Small intestine (tissue), 7 donors: Measurements from ENCODE around the gene OR2H2. TPM values are rescaled to one million over a fixed set of nuclear protein-coding genes. Genes with fewer than 3 reads are reported as not detected.

Experiments
- DNase-seq, 2 donors: peaks; one replicate each; pipeline versions ENCODE4 v3.0.0 to v3.0.0-alpha.2; 2013
- FAIRE-seq: peaks from 2 replicates; lab custom pipeline; 2012; peaks lifted over from hg19 to GRCh38; lab: Jason Lieb, UNC
- H3K27ac ChIP-seq, 3 donors: one replicate each; pipeline ENCODE4 v1.5.1; 2013; ENCODE audit warnings: low read length in 2 of 3, mild to moderate bottlenecking in 2 of 3, control low read depth in 1 of 3, inconsistent platforms in 1 of 3, low read depth in 1 of 3, moderate library complexity in 1 of 3
- H3K27me3 ChIP-seq, 3 donors: one replicate each; pipeline ENCODE4 v1.6.1; 2013; ENCODE audit warnings: low read length in 3 of 3, inconsistent platforms in 1 of 3; ENCODE audit not compliant: control insufficient read depth in 3 of 3, insufficient read depth in 3 of 3
- H3K36me3 ChIP-seq, 3 donors: one replicate each; pipeline ENCODE4 v1.6.1; 2013; ENCODE audit warnings: low read length in 3 of 3, inconsistent platforms in 1 of 3, low read depth in 1 of 3, mild to moderate bottlenecking in 1 of 3, moderate library complexity in 1 of 3; ENCODE audit not compliant: control insufficient read depth in 3 of 3, insufficient read depth in 2 of 3
- H3K4me1 ChIP-seq, 3 donors: one replicate each; pipeline ENCODE4 v1.6.1; 2013; ENCODE audit warnings: low read length in 2 of 3, inconsistent platforms in 1 of 3, low read depth in 1 of 3, mild to moderate bottlenecking in 1 of 3, moderate library complexity in 1 of 3; ENCODE audit not compliant: control insufficient read depth in 3 of 3, insufficient read depth in 2 of 3
- H3K4me3 ChIP-seq, 3 donors: one replicate each; pipeline ENCODE4 v1.5.1; 2013; ENCODE audit warnings: low read length in 3 of 3, control low read depth in 1 of 3, inconsistent platforms in 1 of 3, low read depth in 1 of 3, mild to moderate bottlenecking in 1 of 3, moderate library complexity in 1 of 3
- H3K9me3 ChIP-seq, 2 donors: one replicate each; pipeline ENCODE4 v1.6.1; 2013; ENCODE audit warnings: low read depth in 1 of 2, low read length in 1 of 2; ENCODE audit not compliant: control insufficient read depth in 2 of 2, insufficient read depth in 1 of 2
- WGBS, 3 donors: extraction: QIAGEN DNeasy Blood & Tissue Kit; methylation state at CpG; one replicate each; pipeline ENCODE4 v1.1.7; 2013; 5-methylcytosine and 5-hydroxymethylcytosine counted together
- polyA plus RNA-seq, 4 donors: library from polyadenylated mRNA; stranded (reverse) in 3 of 4; unstranded in 1 of 4; fragments of 200-250 nt in 3 of 4; fragments of 120-200 nt in 1 of 4; gene quantifications; one replicate each; pipeline versions ENCODE4 v1.2.1 to v1.2.3, GENCODE V29; 2013
- donor health status: healthy with polysubstance abuse.
- donor health status: control.
- donor health status: control.
- donor health status: Bipolar disorder and iron deficiency.
- donor health status: healthy.

OR2H2 gene
- polyA plus RNA-seq, 4 donors: not detected

DNA sequence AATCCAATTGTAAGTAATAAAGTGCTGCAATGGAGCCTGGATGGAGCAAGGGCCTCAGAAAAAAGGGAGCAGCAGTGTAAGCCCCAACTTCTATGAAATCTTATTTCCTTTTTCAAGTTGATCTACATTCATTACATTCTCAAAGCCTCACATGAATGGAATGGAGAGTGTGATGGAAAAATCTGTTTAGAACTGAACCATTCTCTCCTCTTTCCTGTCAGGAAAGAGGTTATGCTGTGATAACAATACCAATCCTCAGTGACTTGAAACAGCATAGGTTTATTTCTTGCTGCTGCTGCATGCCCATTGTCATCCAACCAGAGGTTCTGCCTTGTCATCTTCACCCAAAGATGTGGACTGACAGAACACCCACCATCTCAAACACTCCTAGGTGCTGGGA is 8.9 kb upstream of the OR2H2 start:
- Histone ChIP-seq H3K9me3 (no peaks in the 10 kb centered on the region), H3K27ac (no peak overlapping the region), H3K36me3 (no peaks in the 10 kb centered on the region), H3K4me3 (no peak overlapping the region), H3K4me1 (no peaks in the 10 kb centered on the region), H3K27me3 (peaks cover 0 to 5% (median 0%) of the 10 kb centered on the region in 3 donors)
- FAIRE-seq (no peak), DNase-seq (no peak)

DNA sequence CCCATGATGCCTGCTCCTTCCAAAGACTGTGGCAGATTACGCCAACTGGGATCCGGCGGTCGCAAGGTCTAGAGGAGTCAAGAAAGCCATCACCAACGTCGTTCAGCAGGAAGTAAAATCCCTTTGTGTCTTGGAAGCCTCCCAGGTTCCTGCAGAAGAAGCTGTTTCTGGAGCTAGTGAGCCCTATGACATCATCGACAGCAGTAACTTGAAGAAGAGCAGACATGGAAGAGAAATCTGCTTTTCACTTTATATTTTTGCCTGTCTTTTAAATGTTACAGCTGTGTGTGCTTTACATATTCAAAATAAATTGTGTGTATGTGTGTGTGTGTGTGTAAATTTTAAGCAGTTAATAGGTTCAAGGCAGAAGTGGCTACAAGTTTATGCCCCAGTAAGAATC is 7.4 kb upstream of the OR2H2 start:
- H3K9me3 ChIP-seq: no peaks in the 10 kb centered on the region
- no peak overlapping the region for H3K4me3 ChIP-seq
- DNase-seq: no peak
- 64 to 80% (median 68%) methylated on average over 7 of the region's 7 CpGs for WGBS, 3 donors
- FAIRE-seq: no peak
- peaks cover 0 to 5% (median 0%) of the 10 kb centered on the region in 3 donors for H3K27me3 ChIP-seq
- H3K4me1 ChIP-seq: no peaks in the 10 kb centered on the region
- no peak overlapping the region for H3K27ac ChIP-seq
- no peaks in the 10 kb centered on the region for H3K36me3 ChIP-seq

DNA sequence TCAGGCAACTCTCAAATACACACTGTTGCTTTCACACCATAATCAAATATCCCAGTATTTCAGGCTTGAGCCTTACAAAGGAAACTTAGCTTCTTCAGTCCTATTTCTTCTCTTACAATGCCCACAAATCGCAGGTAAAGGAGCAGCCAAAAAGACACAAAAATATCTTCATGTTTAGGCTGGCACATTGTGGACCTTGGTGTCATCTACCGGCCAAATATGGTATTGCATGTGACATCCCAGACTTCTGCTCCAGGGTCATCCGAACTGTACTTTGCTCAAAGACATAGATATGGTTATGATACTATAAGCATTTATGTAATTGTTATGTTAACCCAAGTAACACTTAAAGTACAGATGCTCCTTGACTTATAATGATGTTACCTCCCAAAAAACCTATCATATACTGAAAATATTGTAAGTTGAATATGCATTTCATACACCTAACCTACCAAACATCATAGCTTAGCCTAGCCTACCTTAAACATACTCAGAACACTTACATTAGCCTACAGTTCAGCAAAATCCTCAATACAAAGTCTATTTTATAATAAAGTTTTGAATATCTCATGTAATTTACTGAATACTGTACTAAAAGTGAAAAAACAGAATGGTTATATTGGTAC is 4.6 kb downstream of the OR2H2 start:
- no peaks in the 10 kb centered on the region for H3K36me3 ChIP-seq
- H3K27me3 ChIP-seq: peaks cover 0 to 6% (median 4%) of the 10 kb centered on the region in 3 donors
- no peaks in the 10 kb centered on the region for H3K4me1 ChIP-seq
- H3K4me3 ChIP-seq: no peak overlapping the region
- 2 to 5% (median 4%) methylated on average over 3 of the region's 3 CpGs for WGBS, 3 donors
- FAIRE-seq: no peak
- peak; percentile 57 to 61 for DNase-seq
- no peaks in the 10 kb centered on the region for H3K9me3 ChIP-seq
- H3K27ac ChIP-seq: no peak overlapping the region

DNA sequence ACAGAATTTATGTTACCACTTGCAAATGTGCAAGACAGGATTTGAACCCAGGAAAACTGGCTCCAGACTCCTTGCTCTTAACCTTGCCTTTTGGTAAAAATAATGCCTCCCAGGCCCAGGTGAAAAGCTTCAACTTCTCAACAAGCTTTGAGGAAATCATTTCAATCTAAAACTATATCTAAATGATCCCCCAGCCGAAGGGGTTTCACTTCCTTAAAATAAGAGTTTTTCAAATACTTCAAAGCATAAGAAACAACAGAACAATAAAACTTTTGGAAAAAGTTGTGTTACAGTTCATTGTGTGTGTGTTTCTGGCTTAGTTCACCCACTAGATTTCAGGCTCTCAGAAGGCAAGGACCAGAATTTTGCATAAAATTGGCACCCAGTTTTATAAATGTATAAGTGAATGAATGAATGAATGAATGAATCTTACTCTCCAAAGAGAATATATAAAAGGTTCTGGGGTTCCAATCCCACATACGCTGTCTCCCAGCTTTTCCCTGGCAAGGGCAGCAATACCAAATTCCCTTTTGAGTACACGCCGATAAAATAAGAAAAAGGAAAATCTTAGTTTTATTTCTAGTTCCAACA is 5.4 kb downstream of the OR2H2 start:
- Histone ChIP-seq H3K36me3 (no peaks in the 10 kb centered on the region), H3K27me3 (peaks cover 0 to 6% (median 4%) of the 10 kb centered on the region in 3 donors), H3K27ac (no peak overlapping the region), H3K4me3 (no peak overlapping the region), H3K4me1 (no peaks in the 10 kb centered on the region), H3K9me3 (no peaks in the 10 kb centered on the region)
- WGBS, 3 donors: 78 to 89% (median 79%) methylated on average over 4 of the region's 4 CpGs
- no peak for DNase-seq
- no peak for FAIRE-seq

DNA sequence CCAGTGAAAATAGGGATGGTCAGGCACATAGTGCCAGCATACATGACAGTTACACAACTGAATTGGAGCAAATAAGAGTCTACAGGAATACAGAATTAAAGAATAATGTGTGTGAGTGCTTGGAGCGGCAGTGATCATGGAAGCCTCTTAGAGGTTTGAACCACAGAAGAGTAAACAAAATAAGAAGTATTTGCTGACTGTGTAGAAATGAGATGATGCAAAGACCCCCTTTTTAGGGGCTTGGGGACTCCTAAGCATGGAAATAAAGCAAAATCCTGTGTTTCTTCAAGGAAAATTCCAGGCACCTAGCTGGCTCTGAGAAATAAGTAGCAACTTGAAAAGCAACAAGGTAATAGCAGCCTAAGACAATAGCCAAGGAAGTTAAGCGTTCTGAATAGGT is 6.8 kb downstream of the OR2H2 start:
- DNase-seq: no peak
- no peaks in the 10 kb centered on the region for H3K36me3 ChIP-seq
- peaks cover 0 to 6% (median 4%) of the 10 kb centered on the region in 3 donors for H3K27me3 ChIP-seq
- WGBS, 3 donors: 55 to 71% (median 69%) methylated on average over 2 of the region's 2 CpGs
- no peaks in the 10 kb centered on the region for H3K4me1 ChIP-seq
- no peak overlapping the region for H3K27ac ChIP-seq
- FAIRE-seq: no peak
- no peaks in the 10 kb centered on the region for H3K9me3 ChIP-seq
- H3K4me3 ChIP-seq: no peak overlapping the region

GRCh38 chr6:29593199-29593855 is 8.4 kb downstream of the OR2H2 start:
- DNase-seq: no peak

GRCh38 chr6:29596381-29596900 is 11.5 kb downstream of the OR2H2 start:
- 81 to 85% (median 84%) methylated on average over 6 of the region's 6 CpGs for WGBS, 3 donors

More at GRCh38 chr6:29593199-29593855, 8.4 kb downstream of the OR2H2 start:
- H3K9me3 ChIP-seq: no peaks in the 10 kb centered on the region
- no peak overlapping the region for H3K27ac ChIP-seq
- FAIRE-seq: no peak
- H3K4me1 ChIP-seq: no peaks in the 10 kb centered on the region
- 21 to 32% (median 24%) methylated on average over 4 of the region's 4 CpGs for WGBS, 3 donors
- no peak overlapping the region for H3K4me3 ChIP-seq
- peaks cover 0 to 6% (median 4%) of the 10 kb centered on the region in 3 donors for H3K27me3 ChIP-seq
- H3K36me3 ChIP-seq: no peaks in the 10 kb centered on the region

GRCh38 chr6:29597184-29597583 is 12.3 kb downstream of the OR2H2 start:
- Histone ChIP-seq H3K27me3 (peaks cover 0 to 3% (median under 1%) of the 10 kb centered on the region in 3 donors), H3K36me3 (no peaks in the 10 kb centered on the region), H3K4me1 (no peaks in the 10 kb centered on the region), H3K4me3 (no peak overlapping the region), H3K27ac (no peak overlapping the region), H3K9me3 (no peaks in the 10 kb centered on the region)
- no peak for FAIRE-seq
- no peak for DNase-seq
- WGBS, 3 donors: 69 to 87% (median 86%) methylated on average over 2 of the region's 2 CpGs

More at GRCh38 chr6:29596381-29596900, 11.5 kb downstream of the OR2H2 start:
- H3K9me3 ChIP-seq: no peaks in the 10 kb centered on the region
- FAIRE-seq (no peak), DNase-seq (no peak)
- no peak overlapping the region for H3K27ac ChIP-seq
- peaks cover 0 to 6% (median 4%) of the 10 kb centered on the region in 3 donors for H3K27me3 ChIP-seq
- H3K4me1 ChIP-seq: no peaks in the 10 kb centered on the region
- no peaks in the 10 kb centered on the region for H3K36me3 ChIP-seq
- H3K4me3 ChIP-seq: no peak overlapping the region
